Endothelial cell of umbilical vein (primary cell): Measurements from ENCODE around the gene KCNQ1OT1. TPM values are rescaled to one million over a fixed set of nuclear protein-coding genes. Genes with fewer than 3 reads are reported as not detected.

Experiments used
- BruUV-seq: library from RNA; stranded (reverse); fragments of 400-500 nt; replicated peaks from 2 replicates; lab custom pipeline; 2021; lab: Mats Ljungman, UMichigan
- CTCF ChIA-PET: fragments of 300-600, 350-600 bp; sonication (Branson Sonifier 250); formaldehyde crosslinking; loops from one replicate; lab custom pipeline; 2021; ENCODE audit warnings: antibody characterized with exemption, inconsistent platforms; lab: Charles Lee
- POLR2A ChIA-PET: fragments of 300-600, 350-600 bp; sonication (Branson Sonifier 250); formaldehyde crosslinking; loops from one replicate; lab custom pipeline; 2021; ENCODE audit warnings: antibody characterized with exemption, inconsistent platforms; lab: Charles Lee
- DNase-seq: peaks from one replicate; pipeline ENCODE4 v3.0.0-alpha.2; 2011; ENCODE audit warnings: low read depth, low spot score
- FAIRE-seq: peaks from 2 replicates; lab custom pipeline; 2011; peaks lifted over from hg19 to GRCh38; lab: Jason Lieb, UNC
- H2AFZ ChIP-seq: 2 replicates; pipeline ENCODE4 v1.6.0; 2012; ENCODE audit warnings: low read depth, low read length, control low read depth, inconsistent platforms
- H3K27ac ChIP-seq: 2 replicates; pipeline ENCODE4 v1.5.1; 2011; ENCODE audit warnings: low read depth, mild to moderate bottlenecking, control low read depth, low read length, moderate library complexity; ENCODE audit not compliant: insufficient read depth
- H3K27me3 ChIP-seq, 2 experiments: 2 replicates each; pipeline versions ENCODE4 v1.6.0 to v1.6.1; 2011; ENCODE audit warnings: low read length in 2 of 2, mixed read lengths in 1 of 2; ENCODE audit not compliant: control insufficient read depth in 2 of 2, insufficient read depth in 2 of 2
- H3K36me3 ChIP-seq, 2 experiments: 2 replicates in 1 of 2; 3 replicates in 1 of 2; pipeline ENCODE4 v1.5.1; 2011; ENCODE audit warnings: low read length in 2 of 2, mild to moderate bottlenecking in 1 of 2, moderate library complexity in 1 of 2; ENCODE audit not compliant: control insufficient read depth in 2 of 2, insufficient read depth in 2 of 2; ENCODE audit errors: extremely low read depth in 1 of 2
- H3K4me1 ChIP-seq: 3 replicates; pipeline ENCODE4 v1.5.1; 2011; ENCODE audit warnings: mild to moderate bottlenecking, low read length; ENCODE audit not compliant: control insufficient read depth, insufficient read depth; ENCODE audit errors: extremely low read depth
- H3K4me2 ChIP-seq: 2 replicates; pipeline ENCODE4 v1.6.1; 2011; ENCODE audit warnings: low read length, control low read depth, mixed read lengths; ENCODE audit not compliant: insufficient read depth
- H3K4me3 ChIP-seq, 3 experiments: fragments of 200-600 bp in 1 of 3; sonication (generic), shearing (Covaris generic) in 1 of 3; replicated peaks in 1 of 3; 2 replicates each; pipeline ENCODE4 v1.5.1; 2011 to 2016; ENCODE audit warnings: control low read depth in 3 of 3, low read length in 3 of 3, mild to moderate bottlenecking in 2 of 3, inconsistent platforms in 1 of 3, low read depth in 1 of 3, moderate library complexity in 1 of 3; ENCODE audit not compliant: insufficient read depth in 1 of 3
- H3K79me2 ChIP-seq: 2 replicates; pipeline ENCODE4 v1.6.0; 2012; ENCODE audit warnings: low read length, inconsistent platforms; ENCODE audit not compliant: control insufficient read depth, insufficient read depth
- H3K9ac ChIP-seq: replicated peaks from 2 replicates; pipeline ENCODE3; 2011; ENCODE audit warnings: low read length, control low read depth; ENCODE audit not compliant: insufficient read depth; ENCODE audit errors: extremely low read depth
- H3K9me1 ChIP-seq: replicated peaks from 3 replicates; pipeline ENCODE4 v1.6.0; 2011; ENCODE audit warnings: mild to moderate bottlenecking, low read length; ENCODE audit not compliant: control insufficient read depth, insufficient read depth; ENCODE audit errors: extremely low read depth
- H3K9me3 ChIP-seq: replicated peaks from 2 replicates; pipeline ENCODE4 v1.5.1; 2012; ENCODE audit warnings: low read length, inconsistent platforms; ENCODE audit not compliant: control insufficient read depth, insufficient read depth
- H4K20me1 ChIP-seq: replicated peaks from 2 replicates; pipeline ENCODE3; 2011; ENCODE audit warnings: mild to moderate bottlenecking, low read length; ENCODE audit not compliant: control insufficient read depth, insufficient read depth; ENCODE audit errors: extremely low read depth
- CTCF ChIP-seq, 2 donors: IDR thresholded peaks; 1 replicate in 1 of 2; 2 replicates in 1 of 2; pipeline ENCODE4 v1.5.1; 2011; ENCODE audit warnings: low read length in 2 of 2, mild to moderate bottlenecking in 2 of 2, moderate library complexity in 2 of 2, control low read depth in 1 of 2, inconsistent platforms in 1 of 2, low read depth in 1 of 2; ENCODE audit not compliant: insufficient read depth in 1 of 2; ENCODE audit errors: extremely low read depth in 1 of 2
- EZH2 ChIP-seq: IDR thresholded peaks from 2 replicates; pipeline ENCODE4 v1.6.1; 2012; ENCODE audit warnings: borderline replicate concordance, low read depth, mild to moderate bottlenecking, moderate library complexity, low read length, inconsistent platforms; ENCODE audit not compliant: severe bottlenecking
- FOS ChIP-seq: IDR thresholded peaks from 2 replicates; pipeline ENCODE4 v1.6.1; 2011; ENCODE audit warnings: mild to moderate bottlenecking, low read length, moderate library complexity, borderline replicate concordance; ENCODE audit not compliant: insufficient read depth
- GATA2 ChIP-seq: IDR thresholded peaks from 2 replicates; pipeline ENCODE4 v1.7.0; 2011; ENCODE audit warnings: low read depth, mild to moderate bottlenecking, moderate library complexity, mixed read lengths, low read length; ENCODE audit not compliant: insufficient read length, insufficient read depth
- JUN ChIP-seq: IDR thresholded peaks from 2 replicates; pipeline ENCODE4 v1.6.1; 2011; ENCODE audit warnings: borderline replicate concordance, low read depth; ENCODE audit not compliant: insufficient read length, insufficient read depth
- MYC ChIP-seq: IDR thresholded peaks from one replicate; pipeline ENCODE4 v1.6.1; 2011; ENCODE audit warnings: mild to moderate bottlenecking, low read depth, low read length
- POLR2A ChIP-seq: IDR thresholded peaks from 2 replicates; pipeline ENCODE4 v1.6.1; 2012; ENCODE audit warnings: low read depth, mild to moderate bottlenecking, control low read depth, low read length
- POLR2AphosphoS5 ChIP-seq: IDR thresholded peaks from 2 replicates; pipeline ENCODE4 v1.6.1; 2012; ENCODE audit warnings: low read depth, mild to moderate bottlenecking, control low read depth, low read length, moderate library complexity; ENCODE audit not compliant: insufficient read depth
- dilution Hi-C: fragments of 300-500 bp; cut with MboI; formaldehyde crosslinking; loops from one replicate; pipeline ENCODE4 v1.15.0; 2019; ENCODE audit warnings: low sequenced_read_pairs; ENCODE audit not compliant: extremely low pct_ligation_motif_present
- intact Hi-C: fragments of 100-400 bp; cut with micrococcal nuclease; formaldehyde crosslinking; loops from one replicate; pipeline ENCODE4 v1.10.0; 2022
- polyA plus RNA-seq, 4 experiments: library from polyadenylated mRNA; depleted of rRNA in 3 of 4; stranded (reverse) in 3 of 4; unstranded in 1 of 4; fragments of >200 nt; gene quantifications; 2 replicates each; pipeline versions ENCODE4 v1.2.1 to v1.2.3, GENCODE V29; 2011 to 2012; ENCODE audit warnings: missing spikeins in 1 of 4
- total RNA-seq: library from RNA; stranded (reverse); gene quantifications from 2 replicates; pipeline ENCODE4 v1.2.3, GENCODE V29; 2021
- TF ChIP-seq, protein P1 (sequence below): IDR thresholded peaks from 2 replicates; pipeline ENCODE4 v1.6.1; 2011; ENCODE audit not compliant: insufficient read depth, insufficient read length

The KCNQ1OT1 gene
- total and polyA plus RNA-seq, 2 donors (not counting 3 experiments of a cell fraction or from before 2014, with no cell fraction given): 0.11 to 1.8 TPM

DNA sequence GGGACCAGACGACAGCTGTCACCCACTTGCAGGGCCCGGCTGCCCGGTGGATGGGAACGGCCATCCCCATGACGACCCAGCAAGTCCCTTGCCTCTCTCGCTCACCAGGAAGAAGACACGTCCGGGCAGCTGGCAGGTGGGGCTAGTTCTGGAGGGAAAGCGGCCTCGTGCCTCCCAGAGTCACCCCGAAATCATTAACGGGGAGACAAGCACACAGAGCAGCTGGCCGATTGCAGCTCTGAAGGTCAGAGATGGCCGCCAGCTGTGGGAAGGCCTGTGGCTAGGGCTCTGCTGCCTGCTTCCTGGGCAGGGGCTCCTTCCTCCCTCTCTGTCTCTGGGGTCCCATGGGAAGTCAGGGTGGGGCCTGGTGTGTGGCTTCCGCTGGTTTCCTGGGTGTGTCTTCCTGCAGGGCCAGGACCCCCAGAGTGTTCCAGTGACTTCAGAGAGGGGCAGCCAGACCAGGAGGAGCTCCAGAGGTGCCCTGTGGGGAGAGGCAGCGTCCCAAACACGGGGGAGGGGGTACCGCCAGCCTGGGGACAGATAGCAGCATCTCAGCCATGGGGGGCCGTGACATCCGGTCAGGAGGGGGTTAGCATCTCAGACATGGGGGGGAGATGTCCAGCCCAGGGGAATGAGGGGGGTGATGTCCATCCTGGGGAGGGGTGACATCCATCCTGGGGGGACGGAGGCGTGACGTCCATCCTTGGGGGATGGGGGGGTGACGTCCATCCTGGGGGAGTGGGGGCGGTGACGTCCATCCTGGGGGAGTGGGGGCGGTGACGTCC lies 140.1 kb downstream of the KCNQ1OT1 start:
- Histone ChIP-seq H3K9me1 (no peaks in the 10 kb centered on the region), H3K27ac (no peak overlapping the region), H3K9ac (no peak overlapping the region), H3K79me2 (no peaks in the 10 kb centered on the region), H3K4me3 (no peak overlapping the region), H3K27me3 (peaks cover 0 to 4% of the 10 kb centered on the region in 2 experiments), H3K4me2 (no peak overlapping the region), H3K4me1 (no peaks in the 10 kb centered on the region), H2AFZ (no peak overlapping the region), H3K36me3 (no peaks in the 10 kb centered on the region), H4K20me1 (no peaks in the 10 kb centered on the region), H3K9me3 (no peaks in the 10 kb centered on the region)
- POLR2A ChIA-PET: no interaction called here
- DNase-seq: no peak
- intact Hi-C loops: no loop called here
- TF ChIP-seq POLR2A (no peak), FOS (no peak), GATA2 (no peak), JUN (no peak), MYC (no peak), POLR2AphosphoS5 (no peak), CTCF (IDR thresholded peaks at IDR 0.05; ENCODE audit: extremely low read depth in 1 of 2, insufficient read depth in 1 of 2, low read depth in 1 of 2, low read length in 2 of 2) (no peak), EZH2 (no peak)
- TF ChIP-seq, protein P1, sequence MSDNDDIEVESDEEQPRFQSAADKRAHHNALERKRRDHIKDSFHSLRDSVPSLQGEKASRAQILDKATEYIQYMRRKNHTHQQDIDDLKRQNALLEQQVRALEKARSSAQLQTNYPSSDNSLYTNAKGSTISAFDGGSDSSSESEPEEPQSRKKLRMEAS: no peak
- dilution Hi-C loops: no loop called here
- BruUV-seq: no TSS peak
- FAIRE-seq: no peak
- CTCF ChIA-PET: no interaction called here
